H1 (cell line): ENCODE data around the gene MAPK8IP3. TPM values are rescaled to one million over a fixed set of nuclear protein-coding genes. Genes with fewer than 3 reads are reported as not detected.

Experiments
- CTCF ChIA-PET: fragments of 300-600 bp; sonication (Branson Sonifier 250); formaldehyde crosslinking; loops from one replicate; lab custom pipeline; 2021; ENCODE audit not compliant: partially characterized antibody; lab: Charles Lee
- POLR2A ChIA-PET: fragments of 300-600 bp; sonication (Branson Sonifier 250); formaldehyde crosslinking; loops from one replicate; lab custom pipeline; 2021; ENCODE audit warnings: inconsistent platforms; ENCODE audit not compliant: partially characterized antibody; lab: Charles Lee
- DNase-seq, 2 experiments: peaks; one replicate each; pipeline versions ENCODE4 v3.0.0 to v3.0.0-alpha.2; 2010 to 2022; ENCODE audit warnings: low spot score in 2 of 2, low read depth in 1 of 2, mixed read lengths in 1 of 2
- FAIRE-seq: peaks from 2 replicates; lab custom pipeline; 2011; peaks lifted over from hg19 to GRCh38; lab: Jason Lieb, UNC
- H2AFZ ChIP-seq: 2 replicates; pipeline ENCODE4 v1.8.1; 2012; ENCODE audit warnings: low read length, inconsistent platforms
- H2AK5ac ChIP-seq: 2 replicates; pipeline ENCODE4 v1.6.1; 2013; ENCODE audit warnings: low read depth, low read length
- H2BK120ac ChIP-seq: replicated peaks from 2 replicates; pipeline ENCODE3; 2013; ENCODE audit warnings: low read depth, low read length, inconsistent platforms
- H2BK12ac ChIP-seq: 2 replicates; pipeline ENCODE4 v1.6.1; 2013; ENCODE audit warnings: low read depth, low read length
- H2BK15ac ChIP-seq: 2 replicates; pipeline ENCODE4 v1.6.1; 2013; ENCODE audit warnings: low read length
- H2BK20ac ChIP-seq: 2 replicates; pipeline ENCODE4 v1.6.1; 2013; ENCODE audit warnings: low read length
- H2BK5ac ChIP-seq: 2 replicates; pipeline ENCODE4 v1.6.1; 2013; ENCODE audit warnings: low read depth, low read length
- H3K14ac ChIP-seq: 2 replicates; pipeline ENCODE4 v1.6.1; 2013; ENCODE audit warnings: inconsistent platforms; ENCODE audit not compliant: insufficient read length
- H3K18ac ChIP-seq: 2 replicates; pipeline ENCODE4 v1.6.1; 2013; ENCODE audit warnings: low read length; ENCODE audit errors: extremely low read depth
- H3K23ac ChIP-seq: 2 replicates; pipeline ENCODE4 v1.6.1; 2013; ENCODE audit warnings: inconsistent platforms; ENCODE audit not compliant: insufficient read length
- H3K23me2 ChIP-seq: 2 replicates; pipeline ENCODE4 v1.6.1; 2013; ENCODE audit warnings: low read depth, low read length
- H3K27ac ChIP-seq: 2 replicates; pipeline ENCODE4 v1.6.1; 2011; ENCODE audit warnings: low read depth, low read length, inconsistent platforms
- H3K27me3 ChIP-seq, 4 experiments: replicated peaks in 1 of 4; 1 replicate in 1 of 4; 2 replicates in 3 of 4; pipeline versions ENCODE4 v1.6.1 to v1.8.1; 2011 to 2013; ENCODE audit warnings: low read length in 3 of 4, mild to moderate bottlenecking in 3 of 4, inconsistent platforms in 2 of 4, mixed read lengths in 2 of 4, moderate library complexity in 1 of 4; ENCODE audit not compliant: control insufficient read depth in 3 of 4, insufficient read depth in 3 of 4; ENCODE audit errors: extremely low read depth in 1 of 4
- H3K36me3 ChIP-seq, 4 experiments: 2 replicates each; pipeline versions ENCODE4 v1.6.1 to v1.8.1; 2011 to 2013; ENCODE audit warnings: mild to moderate bottlenecking in 4 of 4, low read length in 3 of 4, moderate library complexity in 2 of 4, control low read depth in 1 of 4, inconsistent platforms in 1 of 4; ENCODE audit not compliant: insufficient read depth in 4 of 4, control insufficient read depth in 2 of 4
- H3K4ac ChIP-seq: replicated peaks from 2 replicates; pipeline ENCODE3; 2013; ENCODE audit warnings: low read length, low read depth, mixed read lengths, inconsistent platforms; ENCODE audit not compliant: insufficient read length
- H3K4me1 ChIP-seq, 4 experiments: replicated peaks in 1 of 4; 1 replicate in 1 of 4; 2 replicates in 3 of 4; pipeline versions ENCODE4 v1.6.1 to v1.8.1; 2011 to 2013; ENCODE audit warnings: low read length in 3 of 4, inconsistent platforms in 2 of 4, mixed read lengths in 1 of 4; ENCODE audit not compliant: insufficient read depth in 4 of 4, control insufficient read depth in 3 of 4
- H3K4me2 ChIP-seq, 2 experiments: 2 replicates each; pipeline versions ENCODE4 v1.6.1 to v1.8.1; 2011 to 2013; ENCODE audit warnings: low read depth in 2 of 2, low read length in 2 of 2, control low read depth in 1 of 2, inconsistent platforms in 1 of 2, mild to moderate bottlenecking in 1 of 2; ENCODE audit not compliant: insufficient read depth in 1 of 2
- H3K4me3 ChIP-seq, 4 experiments: fragments of 200-600, 300-600 bp in 1 of 4; sonication (generic), shearing (Covaris generic), sonication (Bioruptor Twin) in 1 of 4; 2 replicates each; pipeline versions ENCODE4 v1.5.1 to v1.8.1; 2011 to 2016; ENCODE audit warnings: low read length in 4 of 4, low read depth in 3 of 4, control low read depth in 2 of 4, inconsistent platforms in 2 of 4, mild to moderate bottlenecking in 2 of 4, mixed read lengths in 1 of 4, moderate library complexity in 1 of 4; ENCODE audit not compliant: insufficient read depth in 2 of 4; ENCODE audit errors: extremely low read depth in 1 of 4
- H3K56ac ChIP-seq: replicated peaks from 2 replicates; pipeline ENCODE3; 2013; ENCODE audit warnings: low read depth, mild to moderate bottlenecking, mixed read lengths, low read length, inconsistent platforms; ENCODE audit not compliant: insufficient read length
- H3K79me1 ChIP-seq: 2 replicates; pipeline ENCODE4 v1.6.1; 2013; ENCODE audit warnings: low read depth, low read length, control low read depth
- H3K79me2 ChIP-seq, 2 experiments: 2 replicates each; pipeline versions ENCODE4 v1.6.1 to v1.8.1; 2012 to 2013; ENCODE audit warnings: low read length in 2 of 2, mild to moderate bottlenecking in 2 of 2, inconsistent platforms in 1 of 2; ENCODE audit not compliant: insufficient read depth in 2 of 2, control insufficient read depth in 1 of 2
- H3K9ac ChIP-seq, 4 experiments: replicated peaks in 1 of 4; 1 replicate in 1 of 4; 2 replicates in 3 of 4; pipeline versions ENCODE4 v1.6.1 to v1.8.1; 2011 to 2013; ENCODE audit warnings: low read depth in 3 of 4, low read length in 3 of 4, control low read depth in 2 of 4, mild to moderate bottlenecking in 2 of 4, moderate library complexity in 2 of 4, inconsistent platforms in 1 of 4; ENCODE audit errors: extremely low read depth in 1 of 4
- H3K9me3 ChIP-seq, 2 experiments: 2 replicates each; pipeline versions ENCODE4 v1.6.1 to v1.8.1; 2012 to 2013; ENCODE audit warnings: mild to moderate bottlenecking in 2 of 2, moderate library complexity in 2 of 2, control low read depth in 1 of 2, inconsistent platforms in 1 of 2, low read depth in 1 of 2, low read length in 1 of 2, mixed read lengths in 1 of 2; ENCODE audit not compliant: insufficient read depth in 2 of 2
- H4K20me1 ChIP-seq, 2 experiments: replicated peaks in 1 of 2; 2 replicates each; pipeline versions ENCODE3 to v1.8.1; 2011 to 2013; ENCODE audit warnings: inconsistent platforms in 2 of 2, low read length in 2 of 2, mild to moderate bottlenecking in 1 of 2; ENCODE audit not compliant: insufficient read depth in 2 of 2, control insufficient read depth in 1 of 2
- H4K5ac ChIP-seq: 2 replicates; pipeline ENCODE4 v1.6.1; 2013; ENCODE audit warnings: low read length, low read depth, mixed read lengths, inconsistent platforms; ENCODE audit not compliant: insufficient read length
- H4K8ac ChIP-seq: 2 replicates; pipeline ENCODE4 v1.8.0; 2013; ENCODE audit warnings: mild to moderate bottlenecking, moderate library complexity, low read length, inconsistent platforms; ENCODE audit not compliant: insufficient read depth; ENCODE audit errors: extremely low read depth
- H4K91ac ChIP-seq: replicated peaks from 2 replicates; pipeline ENCODE3; 2013; ENCODE audit warnings: low read length, mixed read lengths, inconsistent platforms; ENCODE audit not compliant: insufficient read length
- BRCA1 ChIP-seq: IDR thresholded peaks from 2 replicates; pipeline ENCODE4 v1.6.1; 2012; ENCODE audit warnings: low read depth, low read length, improper control_type of control experiment
- CBX8 ChIP-seq: fragments of 300-800, 300-1000 bp; sonication (generic); IDR thresholded peaks from 2 replicates; pipeline ENCODE4 v1.7.1; 2016; ENCODE audit warnings: low read depth, low read length, borderline replicate concordance
- KDM1A ChIP-seq: fragments of 200-600, 300-600 bp; sonication (generic); IDR thresholded peaks from 2 replicates; pipeline ENCODE4 v1.7.1; 2016; ENCODE audit warnings: mild to moderate bottlenecking, low read length, borderline replicate concordance
- WGBS, 2 experiments: shearing (Covaris generic) in 1 of 2; methylation state at CpG; one replicate each; pipeline versions ENCODE4 v1.1.6 to v1.1.7; 2013 to 2015; ENCODE audit warnings: low lambda C conversion rate in 2 of 2, mixed read lengths in 2 of 2, inconsistent platforms in 1 of 2, low coverage in 1 of 2, missing lambda C conversion rate in 1 of 2; ENCODE audit not compliant: insufficient replicate concordance in 2 of 2, insufficient coverage in 1 of 2, insufficient read length in 1 of 2; ENCODE audit errors: extremely low coverage in 1 of 2, missing lambda C conversion rate in 1 of 2; 5-methylcytosine and 5-hydroxymethylcytosine counted together
- polyA plus RNA-seq, 7 experiments: library from polyadenylated mRNA; depleted of rRNA in 3 of 7; stranded (reverse) in 5 of 7; unstranded in 2 of 7; fragments of >200 nt in 5 of 7; fragments of 200-250 nt in 2 of 7; gene quantifications; 1 replicate in 5 of 7; 2 replicates in 1 of 7; 4 replicates in 1 of 7; pipeline versions ENCODE4 v1.2.1 to v1.2.3, GENCODE V29; 2011 to 2013; ENCODE audit warnings: missing spikeins in 2 of 7, mixed read lengths in 2 of 7
- total RNA-seq: library from RNA; stranded (reverse); fragmentation: NEBNext Ultra II Directional; extraction: Animal tissue kit (Norgen Biotek cat#: 25700); gene quantifications from 2 replicates; pipeline ENCODE4 v1.2.1, GENCODE V29; 2021

Gene MAPK8IP3
- total and polyA plus RNA-seq, 2 of the 8 experiments (the other 6 are each of a cell fraction or from before 2014, with no cell fraction given) = 16.9 to 43.4 TPM

DNA sequence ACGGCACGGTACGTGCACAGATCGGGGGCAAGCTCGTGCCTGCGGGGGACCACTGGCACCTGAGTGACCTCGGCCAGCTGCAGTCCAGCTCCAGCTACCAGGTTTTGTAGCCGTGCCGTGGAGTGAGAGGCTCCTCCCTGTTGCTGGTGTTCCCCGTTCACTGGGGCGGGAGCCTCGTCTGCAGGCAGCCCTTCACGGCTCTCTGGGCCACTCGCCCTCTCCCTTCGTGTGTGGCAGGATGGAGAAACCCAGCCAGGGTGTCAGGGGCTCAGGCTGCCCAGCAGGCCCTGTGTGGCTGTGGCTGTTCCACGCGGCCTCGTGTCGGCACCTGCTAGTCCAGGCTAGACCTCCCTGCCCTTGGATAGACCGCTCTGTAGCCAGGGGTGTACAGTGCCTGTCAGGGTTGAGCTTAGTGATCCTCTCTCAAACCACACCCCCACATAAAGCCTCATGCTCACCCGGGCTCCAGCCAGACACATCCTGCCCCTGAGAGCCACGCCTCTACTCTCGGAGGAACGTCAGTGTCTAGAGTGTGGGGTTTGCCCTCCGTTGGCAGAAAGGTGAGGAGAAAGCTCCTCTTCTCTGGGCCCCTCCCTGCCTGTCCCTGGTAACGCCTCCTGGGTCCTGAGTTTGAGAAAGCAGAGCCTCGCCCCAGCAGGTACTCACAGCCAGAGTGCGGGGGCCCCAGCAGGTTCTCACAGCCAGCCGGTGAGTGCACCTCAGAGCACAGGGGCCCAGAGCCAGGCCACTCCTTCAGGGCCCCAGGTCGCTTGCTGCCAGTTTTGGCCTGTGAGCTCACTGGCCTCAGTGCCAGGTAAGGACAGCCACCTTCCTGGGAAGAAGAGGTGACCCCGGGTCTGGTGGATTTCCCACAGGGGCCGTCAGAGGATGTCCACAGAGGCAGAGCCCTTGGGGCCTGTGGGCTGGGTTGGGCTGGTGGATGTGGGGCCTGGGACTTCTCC, 37.7 kb downstream of the MAPK8IP3 start:
- Histone ChIP-seq H3K27me3 (no peaks in the 10 kb centered on the region), H2BK20ac (no peak overlapping the region), H4K8ac (no peak overlapping the region), H3K27ac (no peak overlapping the region), H3K4ac (no peak overlapping the region), H2AFZ (no peak overlapping the region), H3K79me1 (0 out of 2 replicates have a peak, but pooled peaks cover 5% of the 10 kb centered on the region), H3K23me2 (no peaks in the 10 kb centered on the region), H2BK12ac (no peak overlapping the region), H3K9ac (no peak overlapping the region), H4K91ac (no peak overlapping the region), H2AK5ac (no peak overlapping the region), H3K56ac (no peak overlapping the region), H2BK120ac (no peak overlapping the region), H4K20me1 (peaks cover 0 to 8% of the 10 kb centered on the region in 2 experiments), H3K18ac (no peak overlapping the region), H3K79me2 (no peaks in the 10 kb centered on the region), H3K36me3 (peaks cover 0 to 6% (median under 1%) of the 10 kb centered on the region in 4 experiments; a peak in 3 of 8 replicates), H3K4me3 (no peak overlapping the region), H3K14ac (no peak overlapping the region), H3K4me2 (no peak overlapping the region), H3K4me1 (no peaks in the 10 kb centered on the region), H2BK5ac (no peak overlapping the region; the same call in 1 of the 2 replicates), H4K5ac (no peak overlapping the region), H3K9me3 (peaks cover 13 to 18% of the 10 kb centered on the region in 2 experiments), H2BK15ac (no peak overlapping the region), H3K23ac (no peak overlapping the region)
- whole genome bisulfite sequencing, 2 experiments = 93% methylated on average over 27 of the region's 32 CpGs; no CpG with 5 or more reads in 1 of the 2 experiments
- ChIA-PET POLR2A (interaction anchor here (0.6 to 1.9 kb wide), 9 partner anchors 10 to 395 kb away, joined by 3 to 5 read pairs (median 4); partner anchors contain the start of genes JPT2 and MAPK8IP3), CTCF (interaction anchor here (0.7 to 3.1 kb wide), 3 partner anchors 21 to 229 kb away, joined by 3 to 12 read pairs (median 3); no protein-coding TSS in a partner anchor)
- no peak for FAIRE-seq
- TF ChIP-seq KDM1A = no peak
- no peak for TF ChIP-seq BRCA1
- no peak for TF ChIP-seq CBX8
- no peak for DNase-seq
